HL-60 (cell line): ENCODE measurements around the gene LRIT1.

Experiments used
- DNase-seq, 2 experiments: peaks; one replicate each; pipeline ENCODE4 v3.0.0-alpha.2; 2010 to 2020; ENCODE audit warnings: low read depth in 1 of 2, low spot score in 1 of 2
- H3K27ac ChIP-seq: fragments of 250-450 bp; sonication (Bioruptor Pico); replicated peaks from 2 replicates; pipeline ENCODE4 v1.5.1; 2020; ENCODE audit warnings: mild to moderate bottlenecking, moderate library complexity
- H3K27me3 ChIP-seq: fragments of 250-450 bp; sonication (Bioruptor Pico); 2 replicates; pipeline ENCODE4 v1.5.1; 2021; ENCODE audit warnings: mild to moderate bottlenecking, moderate library complexity; ENCODE audit not compliant: insufficient read depth, poor library complexity, severe bottlenecking
- H3K4me3 ChIP-seq: replicated peaks from 2 replicates; pipeline ENCODE4 v1.5.1; 2011; ENCODE audit warnings: mild to moderate bottlenecking, control low read depth, low read length; ENCODE audit not compliant: insufficient read depth
- CTCF ChIP-seq: IDR thresholded peaks from one replicate; pipeline ENCODE4 v1.5.1; 2011; ENCODE audit warnings: low read length, control low read depth, inconsistent platforms; ENCODE audit not compliant: insufficient read depth
- GABPA ChIP-seq: IDR thresholded peaks from 2 replicates; pipeline ENCODE4 v1.6.1; 2012; ENCODE audit warnings: low read depth
- POLR2AphosphoS5 ChIP-seq: IDR thresholded peaks from 2 replicates; pipeline ENCODE4 v1.6.1; 2012; ENCODE audit warnings: low read depth
- REST ChIP-seq: IDR thresholded peaks from 2 replicates; pipeline ENCODE4 v1.6.1; 2012; ENCODE audit warnings: low read depth; ENCODE audit not compliant: insufficient replicate concordance
- SPI1 ChIP-seq: IDR thresholded peaks from 2 replicates; pipeline ENCODE4 v1.6.1; 2012; ENCODE audit warnings: low read depth, mild to moderate bottlenecking, borderline replicate concordance

Gene LRIT1

GRCh38 chr10:84269773-84270172 lies 28.4 kb upstream of the LRIT1 start:
- Histone ChIP-seq H3K27ac (no peak overlapping the region), H3K4me3 (no peak overlapping the region), H3K27me3 (peaks cover 2% of the 10 kb centered on the region)
- TF ChIP-seq SPI1 (no peak), REST (no peak), GABPA (no peak), CTCF (no peak), POLR2AphosphoS5 (no peak)
- no peak for DNase-seq

- no peak overlapping the region for H3K27ac ChIP-seq
These were observed 27.8 kb upstream of the LRIT1 start for GRCh38 chr10:84269162-84269561.

More at GRCh38 chr10:84269162-84269561, 27.8 kb upstream of the LRIT1 start:
- TF ChIP-seq CTCF (no peak), SPI1 (no peak), GABPA (no peak), REST (no peak)
- no peak for DNase-seq
- Histone ChIP-seq H3K4me3 (no peak overlapping the region), H3K27me3 (no peaks in the 10 kb centered on the region)
